ENCODE data around the gene CCNB3.

Gene CCNB3

DNA sequence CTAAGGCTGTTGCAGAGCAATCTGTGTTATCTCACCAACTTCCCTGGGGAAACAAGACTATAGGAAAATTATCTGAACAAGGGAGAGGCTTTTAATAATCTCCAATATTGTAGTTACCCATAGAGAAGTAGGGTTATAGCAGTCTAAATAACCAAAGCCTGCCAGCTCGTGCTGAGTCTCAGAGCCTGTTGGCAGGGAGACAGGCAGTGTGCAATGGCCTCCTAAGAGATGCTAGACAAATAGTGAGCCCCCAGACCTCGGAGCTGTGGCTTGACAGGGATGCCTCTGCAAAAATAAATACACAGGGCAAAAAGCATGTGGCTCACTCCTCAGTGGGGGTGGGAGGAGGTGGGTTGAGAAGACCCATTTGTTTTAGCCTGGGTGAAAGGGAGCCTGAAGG, 189.3 kb downstream of the CCNB3 start:
- no peak for DNase-seq (ENCODE audit: low read depth, low spot score)
- TF ChIP-seq, protein P1, sequence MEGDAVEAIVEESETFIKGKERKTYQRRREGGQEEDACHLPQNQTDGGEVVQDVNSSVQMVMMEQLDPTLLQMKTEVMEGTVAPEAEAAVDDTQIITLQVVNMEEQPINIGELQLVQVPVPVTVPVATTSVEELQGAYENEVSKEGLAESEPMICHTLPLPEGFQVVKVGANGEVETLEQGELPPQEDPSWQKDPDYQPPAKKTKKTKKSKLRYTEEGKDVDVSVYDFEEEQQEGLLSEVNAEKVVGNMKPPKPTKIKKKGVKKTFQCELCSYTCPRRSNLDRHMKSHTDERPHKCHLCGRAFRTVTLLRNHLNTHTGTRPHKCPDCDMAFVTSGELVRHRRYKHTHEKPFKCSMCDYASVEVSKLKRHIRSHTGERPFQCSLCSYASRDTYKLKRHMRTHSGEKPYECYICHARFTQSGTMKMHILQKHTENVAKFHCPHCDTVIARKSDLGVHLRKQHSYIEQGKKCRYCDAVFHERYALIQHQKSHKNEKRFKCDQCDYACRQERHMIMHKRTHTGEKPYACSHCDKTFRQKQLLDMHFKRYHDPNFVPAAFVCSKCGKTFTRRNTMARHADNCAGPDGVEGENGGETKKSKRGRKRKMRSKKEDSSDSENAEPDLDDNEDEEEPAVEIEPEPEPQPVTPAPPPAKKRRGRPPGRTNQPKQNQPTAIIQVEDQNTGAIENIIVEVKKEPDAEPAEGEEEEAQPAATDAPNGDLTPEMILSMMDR (IDR thresholded peaks at IDR 0.05; ENCODE audit: low read depth, low read length): no peak
- no peak overlapping the region for H3K4me3 ChIP-seq (ENCODE audit: low read depth, low read length)
- in situ Hi-C loops (cut with HindIII; ENCODE audit: low sequenced_read_pairs): no loop called here

Measured in astrocyte of the spinal cord (primary cell).